NCI-H1105 (cell line): ENCODE data around the gene DMD.
"Not testable (repeated sequence)": the region's sequence is repeated elsewhere in the genome, so short reads cannot be mapped to it uniquely, and the experiment has no call there.

ENCODE experiments used
- DNase-seq: peaks from one replicate; lab custom pipeline; 2025; lab: John Stamatoyannopoulos, UW

DMD gene

DNA sequence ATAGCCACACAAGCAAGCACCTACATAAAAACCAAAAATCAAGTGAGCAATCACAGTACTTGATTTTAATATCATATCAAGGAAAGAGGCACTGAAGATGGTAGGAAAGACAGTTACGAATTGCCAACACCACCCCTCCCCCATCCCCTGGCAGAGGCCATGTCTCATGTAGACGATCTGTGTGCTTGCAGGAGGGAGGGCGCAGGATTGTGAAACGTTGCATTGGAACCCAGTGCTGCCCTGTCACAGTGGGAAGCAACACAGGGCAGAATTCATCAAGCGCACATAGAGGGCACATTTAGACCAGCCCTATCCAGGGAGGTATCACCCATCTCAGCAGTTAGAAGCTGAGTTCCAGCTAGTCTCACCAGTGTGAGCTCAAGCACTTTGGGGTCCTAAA, 359.8 kb downstream of the DMD start:
- no peak for DNase-seq

DNA sequence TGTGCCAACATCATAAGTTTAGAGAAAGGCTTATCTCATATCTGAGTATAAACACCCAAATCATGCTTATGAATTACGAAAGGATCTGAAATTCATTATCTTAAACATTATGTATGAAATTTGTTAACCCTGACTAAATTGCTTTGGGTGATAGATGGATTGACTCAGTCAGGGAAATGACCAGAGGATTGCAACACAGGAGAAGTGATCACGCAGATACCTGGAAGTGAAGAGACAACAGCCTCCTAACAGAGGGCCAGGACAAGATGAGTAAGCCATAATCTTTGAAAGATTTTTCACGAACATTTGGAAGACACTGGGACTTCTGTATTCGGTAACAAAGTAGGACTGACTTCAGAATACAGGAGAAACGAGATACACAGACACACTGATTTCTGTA, 363.4 kb downstream of the DMD start:
- DNase-seq: no peak

- DNase-seq: no peak
Observed at GRCh38 chrX:32842053-32842452, 369.3 kb downstream of the DMD start.

- DNase-seq: no peak
Observed at GRCh38 chrX:32839781-32840180, 371.6 kb downstream of the DMD start.

DNA sequence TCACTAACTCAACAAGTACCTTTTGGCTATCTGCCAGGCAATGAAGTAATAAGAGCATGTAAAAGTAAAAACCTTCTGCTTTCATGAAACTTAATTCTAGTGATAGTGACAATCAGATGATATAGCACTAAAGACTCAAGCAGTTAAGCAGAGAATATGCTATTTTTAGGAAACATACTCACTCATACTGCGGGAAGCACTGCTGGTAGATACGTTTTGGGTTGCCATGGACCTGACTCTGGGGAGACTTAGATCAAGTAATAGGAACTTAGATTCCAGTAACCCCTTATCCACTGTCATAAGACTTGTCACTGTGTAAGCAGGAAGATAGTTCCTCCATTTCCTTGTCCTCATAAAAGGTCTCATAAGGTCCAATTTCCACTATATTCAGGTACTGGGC, 386.3 kb downstream of the DMD start:
- no peak for DNase-seq

GRCh38 chrX:32804034-32804433, 407.3 kb downstream of the DMD start:
- no peak for DNase-seq

DNA sequence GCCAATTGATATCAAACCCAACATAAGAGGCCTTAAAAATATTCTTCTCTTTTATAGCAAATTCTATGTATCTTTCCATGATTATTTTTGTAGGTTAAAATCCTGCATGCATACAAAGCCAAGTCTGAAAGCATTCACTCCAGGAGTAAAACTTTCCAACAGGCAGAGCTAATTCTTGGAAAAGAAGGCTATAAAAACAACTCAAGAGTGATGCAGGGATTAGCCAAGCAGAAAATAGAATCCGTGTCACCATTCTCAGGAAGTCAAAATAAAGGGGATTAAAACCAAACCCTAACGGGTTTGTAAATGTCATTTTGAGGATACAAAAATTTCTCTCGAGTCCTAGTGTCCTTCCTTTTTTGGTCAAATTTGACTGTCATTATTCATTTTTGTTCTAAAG, 412.4 kb downstream of the DMD start:
- DNase-seq: no peak

GRCh38 chrX:32788936-32789335, 422.4 kb downstream of the DMD start:
- no peak for DNase-seq

DNA sequence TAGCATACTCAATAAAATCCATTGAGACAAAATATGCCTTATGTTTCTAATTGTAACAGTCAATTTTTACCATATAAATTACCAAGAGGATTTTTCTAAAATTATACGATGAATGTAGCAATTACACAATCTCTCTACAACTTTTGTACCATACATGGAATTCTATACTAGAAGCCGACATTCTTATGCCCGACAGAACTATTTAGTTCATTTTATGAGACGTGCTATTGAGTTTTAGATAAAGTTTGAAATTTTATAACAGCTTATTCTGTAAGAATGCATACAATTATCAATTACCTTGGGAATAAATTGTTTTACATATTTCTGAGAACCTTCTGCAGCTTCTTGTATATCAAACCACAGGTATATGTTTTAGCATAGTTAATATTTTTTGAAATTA, 431.2 kb downstream of the DMD start:
- no peak for DNase-seq

DNA sequence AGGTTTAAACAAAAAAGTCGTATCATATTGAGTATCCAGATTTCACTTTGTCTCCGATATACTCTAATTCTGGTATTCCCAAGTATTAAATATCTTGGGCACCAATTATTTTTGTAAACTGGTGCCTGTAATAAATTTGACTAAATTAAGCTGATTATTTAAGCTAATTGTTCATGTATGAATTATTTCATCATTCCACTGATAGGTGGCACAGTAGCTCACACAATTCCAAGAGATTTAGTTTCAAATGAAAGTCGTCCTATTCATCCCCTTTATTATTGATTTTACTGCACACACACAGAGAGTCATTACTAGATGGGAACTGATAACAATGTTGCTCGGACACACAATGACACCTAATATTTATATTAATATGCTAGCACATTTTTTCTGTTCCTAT, 432.4 kb downstream of the DMD start:
- no peak for DNase-seq

DNA sequence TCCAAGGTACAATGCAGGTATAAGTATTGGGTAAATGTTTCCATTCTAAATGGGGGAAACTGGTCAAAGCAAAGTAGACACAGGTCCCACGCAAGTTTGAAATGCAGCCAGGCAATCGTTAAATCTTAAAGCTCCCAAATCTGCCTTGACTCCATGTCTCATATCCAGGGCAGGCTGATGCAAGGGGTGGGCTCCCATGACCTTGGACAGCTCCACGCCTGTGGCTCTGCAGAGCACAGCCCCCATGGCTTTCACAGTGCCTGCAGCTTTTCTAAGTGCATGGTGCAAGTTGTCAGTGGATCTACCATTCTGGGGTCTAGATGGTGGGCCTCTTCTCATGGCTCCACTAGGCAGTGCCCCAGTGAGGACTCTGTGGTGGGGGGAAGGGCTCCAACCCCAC, 436.4 kb downstream of the DMD start:
- DNase-seq: no peak

DNA sequence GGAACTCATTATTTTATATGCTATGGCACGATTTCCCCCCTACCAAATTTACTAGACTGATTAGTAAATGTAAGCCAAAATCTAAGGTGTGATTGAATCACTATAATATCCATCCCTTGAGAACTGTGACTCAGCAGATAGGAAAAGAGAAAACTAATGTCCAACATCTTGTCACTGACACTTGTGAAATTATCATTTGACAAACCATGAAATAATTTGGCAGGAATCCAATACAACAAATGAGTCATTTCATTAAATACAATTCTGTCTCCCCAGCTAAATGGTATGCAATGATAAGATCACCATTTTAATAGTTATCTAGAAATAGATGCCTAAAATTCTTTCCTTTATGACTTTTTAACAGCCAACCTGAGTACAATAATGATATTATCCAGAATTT, 462.3 kb downstream of the DMD start:
- DNase-seq: no peak

DNA sequence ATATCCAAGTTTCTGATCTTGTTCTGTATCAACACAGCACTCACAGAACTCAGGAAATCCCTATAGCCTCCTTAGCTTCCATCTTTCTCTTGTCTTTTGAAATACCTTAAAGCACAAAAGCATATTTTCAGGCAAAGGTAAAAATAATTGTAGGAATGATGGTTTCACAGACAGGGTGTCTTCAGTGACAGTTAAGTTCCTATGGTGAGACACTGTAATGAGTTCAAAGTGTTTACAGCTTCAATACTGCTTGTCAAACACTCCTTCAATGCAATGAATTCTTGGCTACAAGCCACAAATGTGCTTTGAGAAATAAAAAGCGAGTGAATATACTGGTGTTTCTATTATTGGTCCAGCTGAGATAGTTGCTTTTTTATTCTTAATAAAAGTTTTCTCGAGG, 466.0 kb downstream of the DMD start:
- no peak for DNase-seq

DNA sequence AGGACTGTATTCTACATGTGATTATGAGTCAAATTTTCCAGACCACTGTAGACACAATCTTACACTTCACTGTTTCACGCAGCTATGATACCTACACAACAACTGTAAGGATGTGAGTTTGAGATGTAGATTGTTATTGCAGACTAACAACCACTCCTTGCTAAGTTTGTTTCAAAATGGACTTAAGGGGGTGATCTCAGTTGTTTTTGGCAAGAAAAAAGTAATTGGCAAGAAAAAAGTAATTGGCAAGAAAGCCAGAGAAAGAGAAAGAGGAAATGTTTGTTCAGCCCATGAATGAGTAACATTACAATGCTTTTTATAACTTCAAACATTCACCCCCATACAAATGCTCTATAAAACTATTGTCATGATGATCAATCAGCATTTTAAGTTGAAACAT, 466.4 kb downstream of the DMD start:
- DNase-seq: no peak

DNA sequence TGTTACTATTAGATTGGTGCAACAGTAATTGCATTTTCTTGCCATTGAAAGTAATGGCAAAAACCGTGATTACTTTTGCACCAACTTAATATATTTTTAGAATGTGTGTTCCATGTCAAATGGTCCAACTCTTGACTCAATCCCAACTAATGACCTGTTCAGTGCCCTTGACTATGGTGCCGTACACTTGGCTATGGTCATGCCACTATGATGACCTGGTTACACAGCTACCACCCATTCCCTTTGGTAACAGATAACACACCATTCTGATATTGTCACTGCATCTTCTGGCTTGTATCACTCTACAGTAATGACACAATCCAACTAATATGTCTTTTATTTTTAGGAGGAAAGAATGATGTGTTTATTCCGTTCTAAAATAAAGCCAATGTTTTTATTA, 469.4 kb downstream of the DMD start:
- DNase-seq: no peak

DNA sequence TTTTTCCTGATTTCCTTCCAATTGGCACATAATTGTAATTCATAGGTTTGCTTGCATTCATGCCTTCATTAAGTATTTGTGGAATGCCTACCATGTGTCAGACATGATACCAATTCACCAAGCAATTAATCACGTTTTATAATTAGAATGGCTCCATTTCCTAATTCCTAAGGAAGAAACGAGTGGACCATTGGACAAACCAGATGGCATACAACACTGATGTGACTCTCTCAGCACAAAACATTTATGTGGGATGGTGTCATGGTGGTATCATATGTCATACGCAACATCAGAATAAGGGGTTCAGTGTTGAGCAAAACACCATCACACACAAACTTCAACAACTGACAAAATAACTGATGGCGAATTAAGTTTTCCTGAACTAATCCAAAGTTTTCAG, 502.8 kb downstream of the DMD start:
- no peak for DNase-seq

DNA sequence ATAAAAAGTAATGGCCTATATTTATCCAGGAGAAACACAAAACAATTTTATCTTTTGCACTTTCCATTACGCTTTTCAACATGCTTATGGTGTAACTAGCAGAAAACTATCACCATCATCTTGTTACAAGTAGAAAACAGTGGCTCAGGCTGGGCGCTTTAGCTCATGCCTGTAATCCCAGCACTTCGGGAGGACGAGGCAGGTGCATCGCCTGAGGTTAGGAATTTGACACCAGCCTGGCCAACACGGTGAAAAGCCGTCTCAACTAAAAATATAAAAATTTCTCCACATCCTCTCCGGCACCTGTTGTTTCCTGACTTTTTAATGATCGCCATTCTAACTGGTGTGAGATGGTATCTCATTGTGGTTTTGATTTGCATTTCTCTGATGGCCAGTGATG, 506.0 kb downstream of the DMD start:
- DNase-seq: not testable (repeated sequence)

DNA sequence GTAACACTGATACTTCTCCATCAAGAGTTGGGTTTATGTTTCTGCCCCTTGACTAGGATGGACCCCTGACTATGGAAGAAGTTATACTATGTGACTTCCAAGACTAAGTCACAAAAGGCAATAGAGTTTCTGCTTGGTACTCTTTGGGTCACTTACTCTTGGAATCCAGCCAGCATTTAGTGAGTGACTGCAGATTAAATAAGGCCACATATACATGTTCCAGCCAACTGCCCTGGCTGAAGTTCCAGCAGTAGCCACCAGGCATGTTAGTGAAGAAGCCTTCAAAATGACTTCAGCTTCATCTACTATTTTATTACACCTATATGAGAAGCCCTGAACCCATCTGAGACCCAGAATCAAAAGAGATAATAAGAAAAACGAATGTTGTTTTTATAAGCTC, 524.0 kb downstream of the DMD start:
- DNase-seq: no peak

GRCh38 chrX:32678487-32678886, 532.9 kb downstream of the DMD start:
- DNase-seq: no peak

- DNase-seq: no peak
Observed at GRCh38 chrX:32673193-32673592, 538.2 kb downstream of the DMD start.

GRCh38 chrX:32662516-32662915, 548.8 kb downstream of the DMD start:
- DNase-seq: no peak

- DNase-seq: no peak
Observed at GRCh38 chrX:32644476-32645245, 566.7 kb downstream of the DMD start.

DNA sequence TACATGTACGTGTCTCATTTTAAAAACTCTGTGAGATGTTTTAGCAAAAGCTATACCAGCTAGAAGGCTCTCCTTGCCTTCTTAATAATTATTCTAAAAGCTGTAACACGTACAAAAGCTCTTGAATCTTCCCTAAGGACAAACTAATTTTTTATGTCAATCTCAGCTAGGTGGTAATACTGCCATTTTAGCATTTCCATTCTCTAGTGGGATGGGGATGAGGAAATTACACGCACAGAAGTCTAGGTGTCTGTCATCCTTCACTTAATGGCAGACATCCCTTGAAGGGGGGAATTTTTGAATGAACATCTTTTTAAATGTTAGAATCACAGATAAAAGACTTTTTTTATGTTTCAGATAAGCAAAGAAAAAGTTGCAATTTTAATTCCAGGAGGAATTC, 569.1 kb downstream of the DMD start:
- DNase-seq: no peak

- DNase-seq: no peak
Observed at GRCh38 chrX:32618154-32618553, 593.2 kb downstream of the DMD start.

DNA sequence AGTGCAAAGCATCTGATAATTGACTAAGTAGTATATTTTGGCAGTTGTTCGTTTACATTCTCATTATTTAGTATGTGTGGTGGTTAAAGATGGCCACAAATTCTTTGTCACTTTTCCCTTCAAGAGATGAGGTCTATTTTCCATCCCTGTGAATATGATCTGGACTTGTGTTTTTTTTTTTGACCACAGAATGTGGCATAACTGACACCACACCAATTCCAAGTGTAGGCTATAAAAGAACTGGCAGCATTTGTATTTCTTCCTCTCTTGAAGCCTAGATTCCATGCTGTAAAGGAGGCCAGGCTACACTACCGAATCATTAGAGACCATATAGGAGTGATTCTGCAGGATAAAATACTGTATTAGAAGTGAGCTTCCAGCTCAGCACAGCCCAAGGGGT, 596.6 kb downstream of the DMD start:
- DNase-seq: no peak
